Keratinocyte (primary cell): ENCODE results near the gene BNC2. TPM values are rescaled to one million over a fixed set of nuclear protein-coding genes. Genes with fewer than 3 reads are reported as not detected.

ENCODE experiments used
- DNase-seq: peaks from one replicate; pipeline ENCODE4 v3.0.0-alpha.2; 2011; ENCODE audit warnings: low read depth, missing footprints, low spot score
- FAIRE-seq: peaks from 2 replicates; lab custom pipeline; 2011; peaks lifted over from hg19 to GRCh38; lab: Jason Lieb, UNC
- H2AFZ ChIP-seq: 2 replicates; pipeline ENCODE4 v1.6.0; 2012; ENCODE audit warnings: low read length, control low read depth, inconsistent platforms; ENCODE audit not compliant: control insufficient read depth
- H3K27ac ChIP-seq: 2 replicates; pipeline ENCODE4 v1.5.1; 2011; ENCODE audit warnings: low read length; ENCODE audit not compliant: control insufficient read depth, insufficient read depth
- H3K27me3 ChIP-seq: 3 replicates; pipeline ENCODE4 v1.6.0; 2011; ENCODE audit warnings: low read length; ENCODE audit not compliant: control insufficient read depth, insufficient read depth; ENCODE audit errors: extremely low read depth
- H3K36me3 ChIP-seq, 2 experiments: 2 replicates in 1 of 2; 3 replicates in 1 of 2; pipeline ENCODE4 v1.5.1; 2011; ENCODE audit warnings: low read length in 2 of 2, mild to moderate bottlenecking in 1 of 2; ENCODE audit not compliant: control insufficient read depth in 2 of 2, insufficient read depth in 2 of 2; ENCODE audit errors: extremely low read depth in 1 of 2
- H3K4me1 ChIP-seq: 3 replicates; pipeline ENCODE4 v1.5.1; 2011; ENCODE audit warnings: low read length; ENCODE audit not compliant: control insufficient read depth, insufficient read depth; ENCODE audit errors: extremely low read depth
- H3K4me2 ChIP-seq: 3 replicates; pipeline ENCODE4 v1.6.0; 2011; ENCODE audit warnings: low read depth, low read length; ENCODE audit not compliant: control insufficient read depth, insufficient read depth; ENCODE audit errors: extremely low read depth
- H3K4me3 ChIP-seq, 3 experiments: fragments of 200-600 bp in 1 of 3; sonication (generic) in 1 of 3; 2 replicates in 2 of 3; 3 replicates in 1 of 3; pipeline ENCODE4 v1.5.1; 2011 to 2016; ENCODE audit warnings: low read length in 3 of 3, mild to moderate bottlenecking in 3 of 3, control low read depth in 2 of 3, inconsistent platforms in 1 of 3, low read depth in 1 of 3, mixed read lengths in 1 of 3, mixed run types in 1 of 3, moderate library complexity in 1 of 3; ENCODE audit not compliant: control insufficient read depth in 2 of 3, insufficient read depth in 2 of 3; ENCODE audit errors: extremely low read depth in 1 of 3
- H3K79me2 ChIP-seq: 2 replicates; pipeline ENCODE4 v1.6.0; 2012; ENCODE audit warnings: low read length; ENCODE audit not compliant: control insufficient read depth, insufficient read depth
- H3K9ac ChIP-seq: 3 replicates; pipeline ENCODE4 v1.6.0; 2011; ENCODE audit warnings: low read length; ENCODE audit not compliant: control insufficient read depth, insufficient read depth; ENCODE audit errors: extremely low read depth
- H3K9me1 ChIP-seq: 3 replicates; pipeline ENCODE4 v1.6.0; 2011; ENCODE audit warnings: low read length; ENCODE audit not compliant: control insufficient read depth, insufficient read depth; ENCODE audit errors: extremely low read depth
- H3K9me3 ChIP-seq: 2 replicates; pipeline ENCODE4 v1.5.1; 2012; ENCODE audit warnings: low read depth, low read length; ENCODE audit not compliant: control insufficient read depth
- H4K20me1 ChIP-seq: 3 replicates; pipeline ENCODE4 v1.6.0; 2011; ENCODE audit warnings: low read length; ENCODE audit not compliant: control insufficient read depth, insufficient read depth; ENCODE audit errors: extremely low read depth
- EZH2 ChIP-seq: IDR thresholded peaks from one replicate; pipeline ENCODE4 v1.6.1; 2012; ENCODE audit warnings: inconsistent platforms, mild to moderate bottlenecking, low read length, moderate library complexity
- dilution Hi-C: fragments of 300-500 bp; cut with MboI; formaldehyde crosslinking; loops from one replicate; pipeline ENCODE4 v1.7.0; 2020; ENCODE audit warnings: low sequenced_read_pairs; ENCODE audit not compliant: extremely low pct_ligation_motif_present
- polyA plus RNA-seq, 5 experiments: library from polyadenylated mRNA; depleted of rRNA in 3 of 5; stranded (reverse) in 3 of 5; stranded (forward) in 1 of 5; unstranded in 1 of 5; fragments of >200 nt; gene quantifications; 1 replicate in 1 of 5; 2 replicates in 3 of 5; 3 replicates in 1 of 5; pipeline versions ENCODE4 v1.2.1 to v1.2.3, GENCODE V29; 2011 to 2012; ENCODE audit warnings: missing spikeins in 2 of 5, low read depth in 1 of 5, low replicate concordance in 1 of 5
- TF ChIP-seq, protein P1 (sequence below), 3 experiments: IDR thresholded peaks in 1 of 3; conservative IDR thresholded peaks in 1 of 3; optimal IDR thresholded peaks in 1 of 3; 2 replicates in 2 of 3; 3 replicates in 1 of 3; pipeline versions ENCODE3 to v1.5.1; 2011; ENCODE audit warnings: low read length in 3 of 3, mild to moderate bottlenecking in 3 of 3, moderate library complexity in 2 of 3, control low read depth in 1 of 3, inconsistent platforms in 1 of 3; ENCODE audit not compliant: insufficient read depth in 2 of 3; ENCODE audit errors: extremely low read depth in 1 of 3

BNC2 gene
- polyA plus RNA-seq, 1 donor (not counting 4 experiments of a cell fraction or from before 2014, with no cell fraction given) = 1.1 TPM

DNA sequence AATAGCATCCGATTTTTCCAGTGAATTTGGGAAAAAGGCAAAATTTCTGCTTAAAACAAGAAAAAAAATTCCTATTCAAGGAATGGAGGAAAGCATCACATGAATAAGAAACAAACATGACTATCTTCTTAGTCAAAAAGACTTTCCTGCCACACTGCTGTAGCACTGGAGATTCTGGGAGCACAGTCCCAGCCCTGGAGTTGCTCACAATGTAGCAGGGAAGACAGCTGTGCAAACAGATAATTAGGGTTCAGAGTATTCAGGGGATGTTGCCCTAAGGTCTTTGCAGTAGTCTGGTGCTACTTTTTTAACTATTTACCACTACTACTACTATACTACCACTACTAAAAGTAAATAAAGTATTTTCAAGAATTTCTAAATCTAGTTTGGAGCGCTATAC is 86.5 kb downstream of the BNC2 start:
- Histone ChIP-seq H3K27me3 (no peaks in the 10 kb centered on the region), H3K27ac (no peak overlapping the region), H3K79me2 (no peaks in the 10 kb centered on the region), H3K9me1 (no peaks in the 10 kb centered on the region), H3K4me1 (no peaks in the 10 kb centered on the region), H3K9me3 (no peaks in the 10 kb centered on the region), H4K20me1 (no peaks in the 10 kb centered on the region), H3K4me2 (no peak overlapping the region), H3K4me3 (no peak overlapping the region), H3K9ac (no peak overlapping the region), H2AFZ (no peak overlapping the region), H3K36me3 (no peaks in the 10 kb centered on the region)
- TF ChIP-seq, protein P1, sequence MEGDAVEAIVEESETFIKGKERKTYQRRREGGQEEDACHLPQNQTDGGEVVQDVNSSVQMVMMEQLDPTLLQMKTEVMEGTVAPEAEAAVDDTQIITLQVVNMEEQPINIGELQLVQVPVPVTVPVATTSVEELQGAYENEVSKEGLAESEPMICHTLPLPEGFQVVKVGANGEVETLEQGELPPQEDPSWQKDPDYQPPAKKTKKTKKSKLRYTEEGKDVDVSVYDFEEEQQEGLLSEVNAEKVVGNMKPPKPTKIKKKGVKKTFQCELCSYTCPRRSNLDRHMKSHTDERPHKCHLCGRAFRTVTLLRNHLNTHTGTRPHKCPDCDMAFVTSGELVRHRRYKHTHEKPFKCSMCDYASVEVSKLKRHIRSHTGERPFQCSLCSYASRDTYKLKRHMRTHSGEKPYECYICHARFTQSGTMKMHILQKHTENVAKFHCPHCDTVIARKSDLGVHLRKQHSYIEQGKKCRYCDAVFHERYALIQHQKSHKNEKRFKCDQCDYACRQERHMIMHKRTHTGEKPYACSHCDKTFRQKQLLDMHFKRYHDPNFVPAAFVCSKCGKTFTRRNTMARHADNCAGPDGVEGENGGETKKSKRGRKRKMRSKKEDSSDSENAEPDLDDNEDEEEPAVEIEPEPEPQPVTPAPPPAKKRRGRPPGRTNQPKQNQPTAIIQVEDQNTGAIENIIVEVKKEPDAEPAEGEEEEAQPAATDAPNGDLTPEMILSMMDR (optimal IDR thresholded peaks at IDR 0.05 in 1 of 3, IDR thresholded peaks at IDR 0.05 in 1 of 3, conservative IDR thresholded peaks at IDR 0.05 in 1 of 3; ENCODE audit: extremely low read depth in 1 of 3, insufficient read depth in 2 of 3, low read length in 3 of 3) = no peak
- no peak for TF ChIP-seq EZH2
- DNase-seq (no peak), FAIRE-seq (no peak)
- dilution Hi-C loops = no loop called here

DNA sequence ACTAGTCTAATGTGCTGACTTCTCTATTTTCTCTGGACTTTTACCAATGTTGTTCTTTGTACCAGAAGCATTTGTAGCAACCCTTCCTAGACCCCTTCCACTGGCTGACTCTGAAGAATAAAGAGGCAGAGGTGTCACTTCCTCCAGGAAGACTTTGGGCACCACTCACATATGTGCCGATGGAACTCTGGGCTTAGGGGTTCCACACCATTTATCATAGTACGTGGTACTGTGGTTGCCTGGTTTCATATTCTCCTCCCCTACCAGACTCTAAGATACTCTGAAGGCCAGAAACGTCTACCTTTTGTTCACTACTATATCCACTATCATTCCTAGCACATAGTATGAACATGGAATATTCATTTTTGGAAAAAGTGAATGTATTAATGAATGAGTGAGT is 88.0 kb downstream of the BNC2 start:
- no peak for DNase-seq
- Histone ChIP-seq H3K79me2 (no peaks in the 10 kb centered on the region), H3K27me3 (no peaks in the 10 kb centered on the region), H3K4me1 (no peaks in the 10 kb centered on the region), H3K36me3 (no peaks in the 10 kb centered on the region), H3K9me3 (no peaks in the 10 kb centered on the region), H3K4me2 (no peak overlapping the region), H2AFZ (no peak overlapping the region), H3K9me1 (no peaks in the 10 kb centered on the region), H4K20me1 (no peaks in the 10 kb centered on the region), H3K27ac (no peak overlapping the region), H3K4me3 (no peak overlapping the region), H3K9ac (no peak overlapping the region)
- dilution Hi-C loops = no loop called here
- FAIRE-seq = no peak
- no peak for TF ChIP-seq EZH2
- TF ChIP-seq, protein P1 (optimal IDR thresholded peaks at IDR 0.05 in 1 of 3, IDR thresholded peaks at IDR 0.05 in 1 of 3, conservative IDR thresholded peaks at IDR 0.05 in 1 of 3; ENCODE audit: extremely low read depth in 1 of 3, insufficient read depth in 2 of 3, low read length in 3 of 3) = no peak
